ENCODE data around the gene GGA2.
"Not testable (repeated sequence)": the region's sequence is repeated elsewhere in the genome, so short reads cannot be mapped to it uniquely, and the experiment has no call there.

GGA2 gene

DNA sequence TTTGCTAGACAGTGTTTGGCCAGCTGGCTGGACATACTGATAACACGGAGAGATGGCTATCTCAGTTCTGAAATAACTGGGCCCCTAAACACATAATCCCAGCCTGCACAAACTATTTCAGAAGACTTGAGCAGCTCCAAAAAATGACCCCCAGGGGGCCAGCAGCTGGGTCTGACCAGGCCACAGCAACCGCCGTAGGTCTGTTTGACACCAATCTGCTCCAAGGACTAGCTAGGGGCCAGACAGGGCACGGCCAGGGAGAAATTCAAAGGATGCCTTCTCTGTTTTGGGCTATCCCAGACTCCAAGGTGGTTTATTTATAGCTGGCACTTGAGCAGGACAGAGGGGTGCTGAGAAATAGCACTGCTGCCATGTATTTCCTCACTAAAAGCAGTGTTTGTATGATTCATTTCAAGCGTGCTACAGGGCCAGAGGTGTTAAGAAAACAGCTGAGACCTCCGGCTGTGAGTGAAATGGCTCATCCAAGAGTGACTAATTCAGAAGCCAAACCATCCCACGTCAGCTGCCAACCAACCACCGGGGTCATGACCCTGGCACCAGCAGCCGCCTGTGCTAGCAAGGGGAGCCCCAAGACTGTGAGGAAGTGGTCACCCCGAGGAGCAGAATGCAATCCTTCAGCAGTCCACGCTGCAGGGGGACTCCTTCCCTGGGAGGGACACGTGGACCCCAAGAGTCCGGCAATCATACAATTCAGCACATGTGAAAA, 5.7 kb downstream of the GGA2 start:
- H3K4me3 ChIP-seq (ENCODE audit: low read depth, low read length) = no peak overlapping the region

DNA sequence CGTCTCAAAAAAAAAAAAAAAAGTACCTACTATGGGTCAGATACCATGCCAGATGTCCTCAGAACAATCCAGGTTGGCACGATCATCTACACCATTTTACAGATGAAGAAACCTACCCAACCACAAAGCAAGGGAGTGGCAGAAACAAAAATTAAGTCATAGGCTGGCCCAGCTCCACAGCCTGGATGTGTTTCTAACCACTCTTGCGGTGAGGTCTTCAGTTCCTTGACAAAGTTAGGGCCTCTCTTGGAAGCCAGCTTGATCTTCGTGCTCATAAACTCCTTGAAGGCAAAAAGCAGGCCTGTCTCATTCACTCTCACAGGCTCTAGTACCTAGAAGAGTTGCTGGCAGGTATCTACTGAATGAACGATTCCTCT, 6.2 kb downstream of the GGA2 start:
- no peak overlapping the region for H3K4me3 ChIP-seq (ENCODE audit: low read depth, low read length)

DNA sequence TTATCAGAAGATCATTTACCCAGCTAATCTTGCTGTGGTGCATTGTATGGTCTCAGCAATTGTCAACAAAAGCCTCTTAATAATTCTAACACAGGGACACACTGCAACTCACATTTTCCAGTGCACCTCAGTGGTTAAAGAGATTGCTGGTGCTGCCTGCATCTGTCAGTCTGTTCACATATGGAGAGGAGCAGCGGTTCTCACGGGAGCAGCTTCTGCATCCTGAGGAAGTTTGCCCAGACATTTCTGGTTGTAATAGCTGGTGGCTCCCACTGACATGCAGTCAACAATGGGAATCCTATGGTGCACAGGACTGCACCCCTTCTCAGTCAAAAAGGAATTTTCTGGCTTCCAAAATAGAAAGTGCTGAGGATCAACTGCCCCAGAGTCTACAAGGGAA, 7.8 kb downstream of the GGA2 start:
- H3K4me3 ChIP-seq (ENCODE audit: low read depth, low read length) = no peak overlapping the region

DNA sequence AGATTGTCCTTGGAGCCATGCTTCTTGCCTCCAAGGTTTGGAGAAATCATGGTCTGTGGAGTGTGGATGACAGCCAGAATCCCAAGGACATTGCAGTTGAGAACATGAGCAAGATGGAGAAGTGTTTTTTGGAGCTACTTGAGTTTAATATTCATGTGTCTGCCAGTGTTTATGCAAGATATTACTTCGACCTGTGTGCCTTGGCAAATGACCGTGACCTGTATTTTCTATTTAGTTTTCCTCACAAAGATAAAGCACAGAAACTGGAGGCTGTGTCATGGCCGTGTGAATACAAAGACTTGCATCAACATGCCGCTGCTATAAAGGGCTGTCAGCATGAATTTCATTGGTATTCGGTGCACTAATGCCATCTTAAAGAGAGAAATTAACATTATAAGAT, 9.0 kb downstream of the GGA2 start:
- no peak overlapping the region for H3K4me3 ChIP-seq (ENCODE audit: low read depth, low read length)

DNA sequence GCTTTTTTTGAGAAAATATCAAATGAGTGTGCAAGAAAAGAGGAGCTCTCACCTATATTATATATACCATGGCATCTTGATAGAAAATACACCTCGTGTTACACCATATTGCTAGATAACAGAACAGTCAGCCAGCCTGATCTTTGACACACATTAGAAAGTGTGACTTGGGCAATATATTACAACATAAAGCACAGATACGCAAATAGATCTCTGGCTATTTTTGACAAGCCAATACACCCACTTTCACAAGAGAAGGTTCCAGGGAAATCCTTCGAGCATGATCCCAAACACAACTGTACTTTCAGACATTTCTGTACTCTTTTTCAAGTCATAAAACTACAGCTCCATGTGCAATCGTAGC, 9.4 kb downstream of the GGA2 start:
- no peak overlapping the region for H3K4me3 ChIP-seq (ENCODE audit: low read depth, low read length)

DNA sequence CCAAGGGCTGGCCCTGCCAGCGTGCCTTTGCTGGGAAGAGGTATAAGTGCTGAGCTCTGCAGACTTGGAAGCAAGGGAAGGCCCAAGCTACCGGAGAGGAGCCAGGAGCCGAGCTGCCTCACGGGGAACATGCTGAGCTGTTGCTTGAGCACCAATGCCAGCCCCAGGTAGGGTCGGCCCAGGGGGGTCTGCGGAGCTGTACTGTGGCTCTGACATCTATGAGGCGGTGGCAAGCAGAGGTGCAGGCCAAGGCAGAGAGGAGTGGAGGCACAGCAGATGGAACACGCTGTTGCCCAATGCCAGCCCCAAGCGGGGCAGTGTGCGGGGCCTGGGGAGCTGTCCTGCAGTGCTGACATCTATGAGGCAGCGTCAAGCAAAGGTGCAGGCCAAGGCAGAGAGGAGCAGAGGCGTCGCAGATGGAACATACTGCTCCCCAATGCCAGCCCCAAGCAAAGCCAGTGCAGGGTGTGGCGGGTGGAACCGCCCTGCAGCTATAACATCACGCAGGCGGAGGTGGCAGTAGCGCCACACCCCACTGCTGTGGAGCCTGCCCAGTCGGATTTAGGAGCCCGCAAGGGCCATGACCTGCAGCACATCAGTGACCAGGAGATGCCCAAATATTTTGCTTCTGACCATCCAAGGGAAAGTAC, 10.0 kb downstream of the GGA2 start:
- H3K4me3 ChIP-seq (ENCODE audit: low read depth, low read length) = no peak overlapping the region

DNA sequence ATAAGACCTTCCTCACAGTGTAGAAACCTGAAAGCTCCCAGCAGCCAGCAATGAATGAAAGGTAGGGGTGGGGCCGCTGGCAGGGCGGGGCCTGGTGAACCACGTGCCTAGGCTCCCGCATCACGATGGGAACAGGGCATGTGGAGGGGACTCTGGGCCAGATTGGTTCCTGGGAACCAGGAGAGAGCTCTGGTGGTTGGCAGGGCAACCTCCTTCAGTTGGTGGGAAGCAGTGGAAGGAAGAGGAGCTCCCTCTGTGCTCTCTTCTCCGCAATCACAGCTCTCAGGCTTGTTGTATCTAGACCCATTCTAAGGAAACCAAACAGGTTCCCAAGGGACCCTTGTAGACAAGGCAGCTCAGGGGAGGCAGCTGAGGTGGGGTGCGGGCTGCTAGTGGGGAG, 10.5 kb downstream of the GGA2 start:
- H3K4me3 ChIP-seq (ENCODE audit: low read depth, low read length) = no peak overlapping the region

DNA sequence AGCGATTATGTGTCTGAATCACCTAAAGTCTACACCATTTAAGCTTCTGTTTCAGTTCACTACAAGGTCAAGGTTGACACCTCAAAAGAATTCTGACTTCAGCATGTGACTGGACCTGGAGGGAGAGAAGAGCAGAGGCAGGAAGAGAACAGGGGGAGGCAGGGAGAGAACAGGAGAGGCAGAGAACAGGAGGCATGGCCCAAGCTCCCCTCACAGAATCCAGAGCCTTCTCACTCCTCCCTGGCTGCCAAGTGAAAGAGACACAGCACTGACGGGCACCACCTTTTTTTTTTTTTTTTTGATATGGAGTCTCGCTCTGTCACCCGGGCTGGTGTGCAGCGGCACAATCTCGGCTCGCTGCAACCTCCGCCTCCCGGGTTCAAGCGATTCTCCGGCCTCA, 11.4 kb downstream of the GGA2 start:
- no peak overlapping the region for H3K4me3 ChIP-seq (ENCODE audit: low read depth, low read length)

DNA sequence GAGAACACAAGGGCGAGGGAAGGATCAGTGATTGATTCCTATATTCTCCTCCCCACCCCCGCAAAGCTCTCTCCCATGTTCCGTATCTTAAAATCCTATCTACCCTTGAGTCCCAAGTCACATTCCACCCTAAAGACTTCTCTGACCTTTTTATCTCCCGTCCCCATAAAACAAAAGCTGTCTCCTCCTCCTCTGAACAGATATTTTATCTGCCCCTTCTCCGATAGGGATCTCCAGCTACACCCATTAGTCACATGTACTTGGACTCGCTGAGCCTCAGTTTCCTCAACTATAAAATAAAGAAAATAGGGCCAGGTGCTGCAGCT, 12.8 kb downstream of the GGA2 start:
- H3K4me3 ChIP-seq (ENCODE audit: low read depth, low read length) = no peak overlapping the region

DNA sequence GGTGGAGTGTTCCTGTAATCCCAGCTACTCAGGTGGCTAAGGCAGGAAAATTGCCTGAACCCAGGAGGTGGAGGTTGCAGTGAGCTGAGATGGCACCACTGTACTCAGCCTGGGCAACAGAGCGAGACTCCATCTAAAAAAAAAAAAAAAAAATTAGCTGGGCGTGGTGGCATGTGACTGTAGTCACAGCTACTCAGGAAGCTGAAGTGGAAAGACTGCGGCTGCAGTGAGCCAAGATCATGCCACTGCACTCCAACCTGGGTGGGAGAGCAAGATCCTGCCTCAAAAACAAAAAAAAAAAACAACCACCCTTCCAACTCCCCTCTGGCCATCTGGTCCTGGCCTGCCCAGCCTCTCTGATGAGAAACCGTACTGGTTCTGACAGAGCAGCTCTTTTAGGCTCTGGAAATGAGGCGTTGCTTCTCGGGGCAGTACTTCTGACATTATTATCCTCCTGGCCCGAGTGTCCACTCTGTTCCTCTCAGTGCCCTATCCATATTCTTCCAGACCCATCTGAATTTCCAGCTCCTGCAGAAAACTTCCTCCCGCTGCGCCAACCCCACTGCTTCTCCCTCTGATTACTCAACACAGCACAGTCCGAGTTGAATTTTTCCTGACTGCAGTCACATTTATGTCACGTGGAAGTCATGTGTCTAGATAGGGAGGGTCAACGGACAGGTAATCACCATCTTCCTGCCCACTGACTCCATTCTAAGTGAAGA, 13.3 kb downstream of the GGA2 start:
- H3K4me3 ChIP-seq (ENCODE audit: low read depth, low read length) = no peak overlapping the region

DNA sequence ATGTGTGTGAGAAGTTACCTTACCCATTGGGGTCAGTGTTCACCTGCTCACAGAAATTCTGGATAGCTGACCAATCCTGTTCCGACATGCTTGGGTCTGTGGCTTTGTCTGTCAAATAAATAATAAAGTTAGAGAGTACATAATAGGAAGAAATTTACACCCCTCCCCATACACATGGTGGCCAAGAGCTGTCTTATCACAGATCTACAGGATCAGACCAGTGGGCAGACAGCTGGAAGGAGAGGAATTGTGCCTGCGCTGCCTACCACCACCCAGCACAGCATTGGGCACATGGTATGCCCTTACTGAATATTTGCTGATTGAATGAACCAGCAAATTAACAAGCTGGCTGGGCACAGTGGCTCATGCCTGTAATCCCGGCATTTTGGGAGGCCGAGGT, 14.6 kb downstream of the GGA2 start:
- no peak overlapping the region for H3K4me3 ChIP-seq (ENCODE audit: low read depth, low read length)

DNA sequence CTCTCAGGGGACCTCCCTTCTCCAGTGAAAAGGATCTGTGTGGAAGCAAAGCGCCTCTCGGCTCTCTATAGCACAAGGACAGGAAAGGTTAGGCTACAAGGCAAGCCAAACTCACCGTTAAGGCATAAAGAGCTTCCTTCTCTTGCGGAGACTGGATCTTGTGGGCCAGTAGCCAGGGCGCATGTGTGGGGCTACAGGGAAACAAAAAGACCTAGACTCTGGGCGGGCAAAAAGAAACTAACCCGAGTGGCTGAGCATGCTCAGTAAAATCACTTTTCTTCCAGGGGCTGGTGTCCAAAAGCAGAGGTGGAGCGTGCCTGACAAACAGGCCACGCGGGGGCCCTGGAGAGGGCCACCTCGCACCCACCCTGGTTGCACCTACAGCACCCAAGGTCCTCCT, 16.1 kb downstream of the GGA2 start:
- no peak overlapping the region for H3K4me3 ChIP-seq (ENCODE audit: low read depth, low read length)

DNA sequence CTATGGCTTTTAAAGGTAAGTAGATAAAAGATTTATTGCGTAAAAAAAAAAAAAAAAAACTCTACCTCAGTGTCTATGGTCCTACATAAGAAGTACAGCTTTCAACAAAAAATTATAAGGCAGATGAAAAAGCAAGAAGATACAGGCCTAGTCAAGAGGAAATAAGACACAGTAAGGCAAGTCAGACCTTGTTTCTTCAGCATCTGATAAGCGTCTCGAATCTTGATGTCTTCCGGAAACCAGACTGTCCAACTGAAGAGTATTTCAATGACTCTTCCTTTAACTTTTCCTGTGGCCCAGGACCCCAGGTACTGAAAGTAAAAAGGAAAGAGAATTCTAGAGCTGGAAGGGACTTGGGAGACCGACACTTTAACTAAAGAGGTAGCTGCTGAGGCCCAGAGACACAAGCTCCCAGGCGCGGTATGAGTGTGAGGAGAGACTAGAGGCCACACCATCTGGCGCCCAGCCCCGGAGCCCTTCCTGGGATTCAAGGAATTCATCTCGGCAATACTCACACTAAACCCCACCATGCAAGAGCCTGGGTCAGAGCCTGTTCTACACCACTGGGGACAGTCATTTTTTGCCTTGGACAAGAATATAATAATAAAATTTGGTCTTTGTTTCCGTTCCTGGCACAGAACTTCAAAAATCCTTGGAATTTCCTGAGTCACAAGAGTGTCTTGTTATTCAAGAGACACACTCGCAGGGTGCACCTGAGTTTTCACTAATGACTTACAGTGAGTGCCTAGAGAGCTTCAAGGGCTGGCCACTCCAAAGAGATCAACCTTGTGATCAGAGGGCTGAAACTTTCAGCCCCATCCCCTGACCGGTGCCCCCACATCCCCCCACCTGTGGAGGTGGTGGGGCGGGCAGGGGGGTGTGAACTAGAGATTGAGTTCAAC, 18.6 kb downstream of the GGA2 start:
- no peak overlapping the region for H3K4me3 ChIP-seq (ENCODE audit: low read depth, low read length)

DNA sequence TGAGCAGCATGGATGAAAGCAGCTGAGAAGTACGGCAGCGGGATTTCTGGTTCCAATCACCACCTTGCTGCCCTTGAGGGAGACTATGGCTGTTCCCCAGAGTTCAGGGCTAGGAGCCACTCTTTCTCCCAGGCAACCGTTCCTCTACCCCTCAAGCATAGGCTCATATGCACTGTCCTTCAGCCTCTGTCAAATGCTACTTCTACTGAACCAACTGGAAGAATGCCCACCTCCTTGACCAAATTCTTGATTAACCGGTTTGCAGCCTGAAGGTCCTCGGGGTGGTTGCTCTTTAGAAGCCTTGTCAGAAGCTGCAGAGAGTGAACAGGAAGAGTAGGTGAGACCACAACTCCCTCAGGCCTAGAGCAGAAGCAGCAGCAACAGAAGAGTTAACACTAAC, 23.8 kb downstream of the GGA2 start:
- H3K4me3 ChIP-seq (ENCODE audit: low read depth, low read length) = no peak overlapping the region

DNA sequence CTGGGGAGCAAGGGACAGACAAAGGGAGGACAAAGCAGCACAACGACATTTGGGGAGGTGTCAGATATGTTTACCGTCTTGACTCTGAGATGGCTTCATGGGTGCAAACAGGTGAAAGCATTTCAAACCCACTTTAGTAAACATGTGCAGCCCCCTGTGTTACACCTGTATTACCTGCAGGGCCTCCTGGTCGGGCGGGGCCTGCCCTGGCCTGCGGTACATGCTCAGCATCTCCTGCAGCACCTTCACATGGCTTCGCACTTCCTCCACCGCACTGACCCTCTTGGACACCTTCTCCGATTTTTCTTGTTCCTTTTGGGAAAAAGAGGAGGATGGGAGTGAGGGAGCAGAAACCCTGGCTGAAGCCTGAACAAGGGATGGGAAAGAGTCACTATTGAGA, 24.5 kb downstream of the GGA2 start:
- no peak overlapping the region for H3K4me3 ChIP-seq (ENCODE audit: low read depth, low read length)

DNA sequence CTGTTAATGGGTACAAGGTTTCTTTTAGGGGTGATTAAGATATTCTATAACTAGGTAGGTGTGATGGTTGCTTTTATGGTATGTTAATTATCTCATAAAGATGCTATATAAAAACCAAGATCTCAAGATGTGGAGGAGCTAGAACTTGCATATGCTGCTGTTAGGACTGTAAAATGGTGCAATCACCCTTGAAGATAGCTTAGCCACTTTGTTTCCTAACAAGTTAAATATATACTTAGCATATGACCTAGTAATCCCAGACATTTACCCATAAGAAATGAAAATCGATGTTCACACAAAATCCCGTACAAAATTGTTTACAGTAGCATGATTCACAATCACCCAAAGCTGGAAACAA, 25.1 kb downstream of the GGA2 start:
- no peak overlapping the region for H3K4me3 ChIP-seq (ENCODE audit: low read depth, low read length)

DNA sequence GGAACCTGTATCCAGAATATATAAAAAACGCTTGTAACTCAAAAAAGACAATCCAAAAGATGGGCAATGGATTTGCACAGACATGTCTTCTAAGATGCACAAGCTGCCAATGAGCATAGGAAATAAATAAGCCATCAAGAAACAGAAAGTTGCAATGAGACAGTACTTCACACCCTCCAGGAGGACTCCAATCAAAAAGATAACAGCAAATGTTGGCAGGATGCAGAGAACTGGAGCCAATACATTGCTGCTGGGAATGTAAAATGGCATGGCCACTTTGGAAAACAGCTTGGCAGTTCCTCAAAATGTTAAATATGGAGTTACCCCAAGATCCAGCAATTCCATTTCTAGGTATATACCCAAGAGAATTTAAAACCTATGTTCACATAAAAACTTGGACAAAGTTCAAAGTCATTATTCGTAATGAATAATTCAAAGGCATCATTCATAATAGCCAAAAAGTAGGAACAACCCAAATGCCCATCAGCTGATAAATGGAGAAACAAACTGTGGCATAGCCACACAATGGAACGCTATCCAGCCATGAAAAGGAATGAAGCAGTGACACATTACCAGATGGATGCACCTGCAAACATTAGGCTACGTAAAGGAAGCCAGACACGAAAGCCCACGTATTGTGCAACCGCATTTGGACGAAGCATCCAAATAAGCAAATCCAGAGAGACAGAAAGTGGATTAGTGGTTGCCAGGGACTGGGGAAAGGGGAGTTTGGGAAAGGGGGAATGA, 25.6 kb downstream of the GGA2 start:
- no peak overlapping the region for H3K4me3 ChIP-seq (ENCODE audit: low read depth, low read length)

DNA sequence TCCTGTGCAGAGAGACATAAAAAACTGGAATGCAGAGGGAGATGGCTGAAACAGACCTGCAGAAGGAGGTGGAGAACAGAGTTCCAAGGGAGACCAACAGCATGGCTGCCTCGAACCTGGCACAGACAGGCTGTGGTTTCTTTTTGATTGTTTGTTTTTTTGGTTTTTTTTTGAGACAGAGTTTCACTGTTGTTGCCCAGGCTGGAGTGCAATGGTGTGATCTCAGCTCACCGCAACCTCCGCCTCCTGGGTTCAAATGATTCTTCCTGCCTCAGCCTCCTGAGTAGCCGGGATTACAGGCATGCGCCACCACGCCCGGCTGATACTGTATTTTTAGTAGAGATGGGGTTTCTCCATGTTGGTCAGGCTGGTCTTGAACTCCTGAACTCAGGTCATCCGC, 26.8 kb downstream of the GGA2 start:
- not testable (repeated sequence) for H3K4me3 ChIP-seq (ENCODE audit: low read depth, low read length)

DNA sequence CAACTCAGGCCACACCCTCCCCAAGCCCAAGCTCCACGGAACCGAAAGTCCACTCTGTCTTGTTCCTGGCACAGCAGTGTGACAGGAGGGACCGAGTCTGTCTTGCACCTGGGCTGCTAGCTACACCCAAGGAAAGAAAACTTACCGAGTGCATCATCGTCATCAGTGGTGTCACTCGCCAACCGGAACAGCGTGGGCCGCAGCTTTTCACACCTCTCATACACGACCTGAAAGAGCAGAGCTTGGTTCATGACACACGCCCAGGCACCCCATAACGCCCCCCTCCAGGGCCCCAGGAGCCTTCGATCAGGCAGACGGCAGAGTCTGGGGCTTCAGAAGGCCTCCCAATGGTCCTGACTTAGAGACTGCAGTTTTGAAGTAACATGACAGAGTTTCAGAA, 27.5 kb downstream of the GGA2 start:
- no peak overlapping the region for H3K4me3 ChIP-seq (ENCODE audit: low read depth, low read length)

DNA sequence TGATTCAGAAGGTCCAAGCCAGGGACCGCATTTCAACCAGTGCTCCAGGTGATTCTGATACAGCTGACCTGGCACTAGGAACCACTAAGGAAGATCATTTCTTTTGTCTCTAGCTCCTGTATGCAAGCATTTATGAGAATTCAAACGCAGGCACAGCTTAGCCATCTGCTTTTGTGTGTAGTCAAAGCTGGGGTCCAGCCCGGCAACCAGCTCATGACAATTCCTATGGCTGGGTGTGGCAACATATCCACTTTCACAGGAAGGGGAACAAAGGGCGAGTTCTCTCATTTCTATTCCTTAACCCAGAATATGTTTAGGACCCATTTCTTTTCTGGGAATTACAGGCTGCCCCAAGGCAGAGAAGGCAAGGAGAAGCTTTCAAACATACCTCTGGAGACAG, 30.0 kb downstream of the GGA2 start:
- H3K4me3 ChIP-seq (ENCODE audit: low read depth, low read length) = no peak overlapping the region

DNA sequence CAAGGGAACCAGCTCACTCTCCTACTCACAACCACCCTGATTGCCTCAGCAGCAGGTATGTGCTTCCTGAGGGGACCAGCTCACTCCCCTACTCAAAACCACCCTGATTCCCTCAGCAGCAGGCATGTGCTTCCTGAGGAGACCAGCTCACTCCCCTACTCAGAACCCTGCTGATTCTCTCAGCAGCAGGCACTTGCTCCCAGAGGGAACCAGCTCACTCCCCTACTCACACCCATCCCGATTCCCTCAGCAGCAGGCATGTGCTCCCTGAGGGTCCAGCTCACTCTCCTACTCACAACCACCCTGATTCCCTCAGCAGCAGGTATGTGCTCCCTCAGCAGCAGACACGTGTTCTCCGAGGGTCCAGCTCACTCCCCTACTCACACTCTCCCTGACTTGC, 31.2 kb downstream of the GGA2 start:
- H3K4me3 ChIP-seq (ENCODE audit: low read depth, low read length) = no peak overlapping the region

All from iPS-11a (cell line).